Sigmoid colon (tissue), 7 donors: ENCODE data around the gene GRIK3. TPM values are rescaled to one million over a fixed set of nuclear protein-coding genes. Genes with fewer than 3 reads are reported as not detected.

Experiments
- DNase-seq: peaks from one replicate; pipeline ENCODE4 v3.0.0-alpha.2; 2019
- H3K27ac ChIP-seq, 4 donors: fragments of 200-600 bp; sonication (generic); one replicate each; pipeline ENCODE4 v1.5.1; 2016 to 2019; ENCODE audit warnings: mild to moderate bottlenecking in 1 of 4
- H3K27me3 ChIP-seq, 3 donors: fragments of 200-600 bp; sonication (generic); one replicate each; pipeline ENCODE4 v1.5.1; 2019; ENCODE audit warnings: mild to moderate bottlenecking in 1 of 3
- H3K36me3 ChIP-seq, 4 donors: fragments of 200-600 bp; sonication (generic); one replicate each; pipeline ENCODE4 v1.5.1; 2016 to 2019
- H3K4me1 ChIP-seq, 4 donors: fragments of 200-600 bp; sonication (generic); one replicate each; pipeline ENCODE4 v1.5.1; 2017 to 2019
- H3K4me3 ChIP-seq, 4 donors: fragments of 200-600 bp; sonication (generic); one replicate each; pipeline ENCODE4 v1.5.1; 2017 to 2019; ENCODE audit warnings: mild to moderate bottlenecking in 2 of 4, moderate library complexity in 1 of 4
- H3K9me3 ChIP-seq, 4 donors: fragments of 200-600 bp in 3 of 4; sonication (generic) in 3 of 4; one replicate each; pipeline versions ENCODE4 v1.5.1 to v1.6.1; 2013 to 2019
- CTCF ChIP-seq, 4 experiments: fragments of 450-650 bp in 3 of 4; fragments of 200-600 bp in 1 of 4; IDR thresholded peaks; one replicate each; pipeline ENCODE4 v1.5.1; 2016 to 2019; ENCODE audit warnings: antibody characterized with exemption in 4 of 4, mild to moderate bottlenecking in 3 of 4, moderate library complexity in 2 of 4
- EP300 ChIP-seq, 4 donors: sonication (generic); formaldehyde crosslinking; IDR thresholded peaks; one replicate each; pipeline ENCODE4 v1.6.1; 2017; ENCODE audit warnings: antibody characterized with exemption in 4 of 4
- POLR2A ChIP-seq, 2 donors: fragments of 450-650 bp; IDR thresholded peaks; one replicate each; pipeline ENCODE4 v1.6.1; 2016; ENCODE audit warnings: antibody characterized with exemption in 2 of 2, mild to moderate bottlenecking in 2 of 2, moderate library complexity in 2 of 2
- POLR2AphosphoS5 ChIP-seq, 4 donors: sonication (generic); formaldehyde crosslinking; IDR thresholded peaks; one replicate each; pipeline ENCODE4 v1.6.1; 2017; ENCODE audit warnings: antibody characterized with exemption in 4 of 4
- WGBS, 2 donors: extraction: QIAGEN DNeasy Blood & Tissue Kit; methylation state at CpG; one replicate each; pipeline ENCODE4 v1.1.7; 2013; 5-methylcytosine and 5-hydroxymethylcytosine counted together
- intact Hi-C: fragments of 100-400 bp; cut with DNase I; formaldehyde crosslinking; loops from one replicate; pipeline ENCODE4 v1.15.1; 2023
- polyA plus RNA-seq, 3 donors: library from polyadenylated mRNA; stranded (reverse); fragments of 200-250 nt; gene quantifications; one replicate each; pipeline ENCODE4 v1.2.3, GENCODE V29; 2013
- total RNA-seq, 4 donors: library from RNA; depleted of rRNA; stranded (reverse); fragments of >200 nt; gene quantifications; one replicate each; pipeline ENCODE4 v1.1.0, GENCODE V29; 2016
- donor health status: healthy with polysubstance abuse.
- donor health status: Bipolar disorder and iron deficiency.
- donor health status: healthy.

Gene GRIK3
- total and polyA plus RNA-seq, 7 donors: 0.60 to 7.1 (median 3.4) TPM; not detected in 1

DNA sequence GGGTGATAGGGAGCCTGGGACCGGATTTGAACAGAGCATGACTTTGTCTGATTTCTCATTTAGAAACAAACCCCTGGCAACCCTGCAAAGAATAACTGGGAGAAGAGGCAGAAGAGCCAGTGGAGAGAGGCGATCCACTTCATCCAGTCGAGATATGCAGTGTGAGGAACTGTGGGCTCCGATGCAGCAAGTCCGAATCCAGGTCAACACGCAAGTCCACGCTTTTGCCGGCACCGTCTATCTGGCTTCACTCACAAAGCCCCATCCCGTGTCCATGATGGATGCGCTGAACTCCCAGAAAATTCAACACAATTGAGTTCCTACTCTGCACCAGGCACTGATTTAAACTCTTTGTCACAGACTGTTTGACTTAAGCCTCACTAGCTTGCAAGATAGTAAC is 191.3 kb downstream of the GRIK3 start:
- DNase-seq: no peak
- H3K9me3 ChIP-seq: no peaks in the 10 kb centered on the region
- H3K4me3 ChIP-seq: no peak overlapping the region
- no peaks in the 10 kb centered on the region for H3K36me3 ChIP-seq
- TF ChIP-seq POLR2A (IDR thresholded peaks at IDR 0.05) (no peak), CTCF (IDR thresholded peaks at IDR 0.05) (no peak)
- H3K4me1 ChIP-seq: no peaks in the 10 kb centered on the region
- no peak overlapping the region for H3K27ac ChIP-seq
- intact Hi-C loops: no loop called here
- WGBS, 2 donors: 83 to 85% methylated on average over 11 of the region's 11 CpGs
- peaks cover 0 to 46% (median 0%) of the 10 kb centered on the region in 3 donors for H3K27me3 ChIP-seq

GRCh38 chr1:36842448-36842847 is 191.9 kb downstream of the GRIK3 start:
- Histone ChIP-seq H3K9me3 (no peaks in the 10 kb centered on the region), H3K4me3 (no peak overlapping the region), H3K36me3 (no peaks in the 10 kb centered on the region), H3K4me1 (no peaks in the 10 kb centered on the region), H3K27ac (no peak overlapping the region), H3K27me3 (peaks cover 0 to 51% (median 0%) of the 10 kb centered on the region in 3 donors)
- TF ChIP-seq POLR2AphosphoS5 (IDR thresholded peaks at IDR 0.05) (no peak), CTCF (IDR thresholded peaks at IDR 0.05) (no peak), POLR2A (IDR thresholded peaks at IDR 0.05) (no peak), EP300 (IDR thresholded peaks at IDR 0.05) (no peak)
- intact Hi-C loops: no loop called here
- 55 to 61% methylated on average over 7 of the region's 7 CpGs for WGBS, 2 donors
- no peak for DNase-seq

- WGBS, 2 donors: 66 to 82% methylated on average over 2 of the region's 2 CpGs
- H3K27ac ChIP-seq: no peak overlapping the region
- no peak overlapping the region for H3K4me3 ChIP-seq
- H3K27me3 ChIP-seq: peaks cover 0 to 57% (median 0%) of the 10 kb centered on the region in 3 donors
- H3K4me1 ChIP-seq: no peaks in the 10 kb centered on the region
- no peaks in the 10 kb centered on the region for H3K36me3 ChIP-seq
- H3K9me3 ChIP-seq: no peaks in the 10 kb centered on the region
- no peak for DNase-seq
- intact Hi-C loops: no loop called here
- TF ChIP-seq POLR2A (IDR thresholded peaks at IDR 0.05) (no peak), POLR2AphosphoS5 (IDR thresholded peaks at IDR 0.05) (no peak), EP300 (IDR thresholded peaks at IDR 0.05) (no peak), CTCF (IDR thresholded peaks at IDR 0.05) (no peak)
Observed at GRCh38 chr1:36839485-36839884, 194.8 kb downstream of the GRIK3 start.

DNA sequence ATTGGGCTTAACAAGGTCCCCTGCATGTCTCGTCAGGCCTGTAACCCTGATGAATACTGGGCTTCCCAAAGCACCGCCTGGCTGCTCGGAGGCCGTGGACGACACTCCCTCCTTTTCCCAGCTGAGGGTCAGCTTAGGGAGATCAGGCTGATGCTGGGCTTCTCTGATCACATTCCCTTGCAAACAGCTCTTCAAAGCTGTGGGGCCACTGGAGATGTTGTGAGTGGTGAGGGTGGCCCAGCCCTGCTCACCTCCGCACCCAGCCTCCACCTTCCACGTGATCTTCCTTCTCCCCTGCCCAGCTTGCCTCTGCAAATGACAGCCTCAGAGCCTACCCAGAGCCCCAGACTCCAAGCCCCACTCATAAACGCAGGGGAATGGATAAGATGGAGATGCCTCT is 195.4 kb downstream of the GRIK3 start:
- intact Hi-C loops: no loop called here
- 43 to 55% methylated on average over 8 of the region's 8 CpGs for whole genome bisulfite sequencing, 2 donors
- no peaks in the 10 kb centered on the region for H3K9me3 ChIP-seq
- no peaks in the 10 kb centered on the region for H3K36me3 ChIP-seq
- peaks cover 0 to 57% (median 0%) of the 10 kb centered on the region in 3 donors for H3K27me3 ChIP-seq
- H3K4me3 ChIP-seq: no peak overlapping the region
- TF ChIP-seq POLR2AphosphoS5 (IDR thresholded peaks at IDR 0.05) (no peak), POLR2A (IDR thresholded peaks at IDR 0.05) (no peak), CTCF (IDR thresholded peaks at IDR 0.05) (no peak)
- DNase-seq: no peak
- H3K27ac ChIP-seq: no peak overlapping the region
- no peaks in the 10 kb centered on the region for H3K4me1 ChIP-seq

- TF ChIP-seq CTCF (IDR thresholded peaks at IDR 0.05) (no peak), POLR2AphosphoS5 (IDR thresholded peaks at IDR 0.05) (no peak), EP300 (IDR thresholded peaks at IDR 0.05) (no peak), POLR2A (IDR thresholded peaks at IDR 0.05) (no peak)
- WGBS, 2 donors: 43 to 51% methylated on average over 3 of the region's 3 CpGs
Observed at GRCh38 chr1:36836916-36837315, 197.4 kb downstream of the GRIK3 start.

More at GRCh38 chr1:36836916-36837315, 197.4 kb downstream of the GRIK3 start:
- Histone ChIP-seq H3K4me3 (no peak overlapping the region), H3K4me1 (no peaks in the 10 kb centered on the region), H3K36me3 (no peaks in the 10 kb centered on the region), H3K9me3 (no peaks in the 10 kb centered on the region), H3K27ac (no peak overlapping the region), H3K27me3 (peaks cover 0 to 44% (median 0%) of the 10 kb centered on the region in 3 donors)
- no peak for DNase-seq
- intact Hi-C loops: no loop called here
